Left kidney (tissue), 2 donors: ENCODE results near the gene CYP2B6. TPM values are rescaled to one million over a fixed set of nuclear protein-coding genes. Genes with fewer than 3 reads are reported as not detected.
A peak's percentile ranks its signal among the peaks of the same experiment; 100 is the strongest.
"Not testable (repeated sequence)": the region's sequence is repeated elsewhere in the genome, so short reads cannot be mapped to it uniquely, and the experiment has no call there.

Source experiments
- DNase-seq: peaks from one replicate; pipeline ENCODE4 v3.0.0-alpha.2; 2013
- polyA plus RNA-seq: library from polyadenylated mRNA; unstranded; fragments of 120-200 nt; gene quantifications from one replicate; pipeline ENCODE4 v1.2.1, GENCODE V29; 2013; ENCODE audit not compliant: insufficient read length

The CYP2B6 gene
- polyA plus RNA-seq, 1 donor = 3.6 TPM

DNA sequence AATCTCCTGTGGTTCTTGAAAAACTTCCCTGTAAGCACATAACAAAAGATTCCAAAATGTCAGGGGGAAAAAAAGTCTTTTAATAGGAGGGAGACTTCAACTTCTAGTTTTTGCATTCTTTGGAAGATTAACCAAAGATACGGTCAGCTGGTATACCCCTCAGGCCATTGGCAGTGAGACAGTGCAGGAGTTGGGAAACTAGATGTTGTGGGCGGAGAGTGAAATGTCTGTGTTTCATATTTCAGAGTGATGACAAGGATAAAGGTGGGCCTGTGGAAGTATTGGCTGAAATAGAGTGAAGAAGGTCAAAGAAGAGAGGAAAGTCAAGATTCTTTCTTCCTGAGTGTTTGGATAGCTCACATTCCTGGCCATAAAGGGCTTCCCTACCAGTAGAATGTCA lies 40.8 kb downstream of the CYP2B6 start:
- DNase-seq = no peak

DNA sequence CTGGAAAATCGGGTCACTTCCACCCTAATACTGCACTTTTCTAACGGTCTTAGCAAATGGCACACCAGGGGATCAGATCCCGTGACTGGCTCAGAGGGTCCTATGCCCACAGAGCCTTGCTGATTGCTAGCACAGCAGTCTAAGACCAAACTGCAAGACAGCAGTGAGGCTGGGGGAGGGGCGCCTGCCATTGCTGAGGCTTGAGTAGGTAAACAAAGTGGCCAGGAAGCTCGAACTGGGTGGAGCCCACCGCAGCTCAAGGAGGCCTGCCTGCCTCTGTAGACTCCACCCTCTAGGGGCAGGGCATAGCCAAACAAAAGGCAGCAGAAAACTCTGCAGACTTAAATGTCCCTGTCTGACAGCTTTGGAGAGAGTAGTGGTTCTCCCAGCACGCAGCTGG lies 42.2 kb downstream of the CYP2B6 start:
- not testable (repeated sequence) for DNase-seq

DNA sequence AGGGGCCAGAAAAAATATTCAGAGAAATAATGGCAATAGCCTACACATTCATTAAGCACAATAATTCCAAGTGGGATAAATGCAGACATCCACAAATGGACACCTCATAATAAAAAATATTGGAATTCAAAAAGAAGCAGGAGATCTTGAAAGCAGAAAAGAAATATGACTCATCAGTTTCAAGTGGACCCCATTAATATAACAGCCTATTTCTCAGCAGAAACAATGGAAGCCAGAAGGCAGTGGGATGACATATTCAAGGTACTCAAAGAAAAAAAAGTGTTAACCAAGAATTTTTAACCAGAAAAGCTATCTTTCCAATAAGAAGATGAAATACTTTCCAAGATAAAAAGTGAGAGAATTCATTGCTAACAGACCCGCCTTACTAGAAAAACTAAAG lies 48.7 kb downstream of the CYP2B6 start:
- no peak for DNase-seq

GRCh38 chr19:41045095-41045494 lies 54.0 kb downstream of the CYP2B6 start:
- not testable (repeated sequence) for DNase-seq

- DNase-seq = no peak
Observed at GRCh38 chr19:41050426-41050825, 59.3 kb downstream of the CYP2B6 start.

DNA sequence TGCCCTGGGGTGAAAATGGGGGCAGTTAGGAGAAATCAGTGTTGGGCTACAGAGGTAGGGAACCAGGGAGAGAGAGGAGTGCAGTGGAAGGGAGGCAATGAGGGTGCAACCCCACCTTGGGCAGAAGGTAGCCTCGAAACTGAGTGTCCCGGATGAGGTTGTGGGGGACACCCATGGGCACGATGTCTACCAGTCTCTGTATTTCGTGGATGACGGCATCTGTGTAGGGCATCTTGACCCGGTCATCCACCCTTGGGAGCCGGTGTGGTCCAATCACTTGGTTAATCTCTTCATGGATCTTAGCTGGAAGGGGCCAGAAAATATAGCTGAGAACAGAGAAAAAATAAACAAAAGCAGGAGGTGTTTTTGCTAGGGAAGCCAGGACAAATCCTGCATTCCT lies 61.1 kb downstream of the CYP2B6 start:
- DNase-seq = not testable (repeated sequence)

DNA sequence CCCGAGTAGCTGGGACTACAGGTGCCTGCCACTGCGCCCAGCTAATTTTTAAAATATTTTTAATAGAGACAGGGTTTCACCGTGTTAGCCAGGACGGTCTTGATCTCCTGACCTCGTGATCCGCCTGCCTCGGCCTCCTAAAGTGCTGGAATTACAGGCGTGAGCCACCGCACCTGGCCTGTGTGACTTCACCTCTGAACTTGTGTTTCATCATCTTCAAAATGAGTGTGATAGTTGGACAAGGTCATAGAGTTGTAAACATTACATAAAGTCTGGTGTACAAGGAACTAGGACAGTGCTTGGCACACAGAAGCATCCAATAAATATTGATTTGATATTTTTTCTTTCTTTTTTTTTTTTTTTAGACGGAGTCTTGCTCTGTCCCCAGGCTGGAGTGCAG lies 62.2 kb downstream of the CYP2B6 start:
- not testable (repeated sequence) for DNase-seq

DNA sequence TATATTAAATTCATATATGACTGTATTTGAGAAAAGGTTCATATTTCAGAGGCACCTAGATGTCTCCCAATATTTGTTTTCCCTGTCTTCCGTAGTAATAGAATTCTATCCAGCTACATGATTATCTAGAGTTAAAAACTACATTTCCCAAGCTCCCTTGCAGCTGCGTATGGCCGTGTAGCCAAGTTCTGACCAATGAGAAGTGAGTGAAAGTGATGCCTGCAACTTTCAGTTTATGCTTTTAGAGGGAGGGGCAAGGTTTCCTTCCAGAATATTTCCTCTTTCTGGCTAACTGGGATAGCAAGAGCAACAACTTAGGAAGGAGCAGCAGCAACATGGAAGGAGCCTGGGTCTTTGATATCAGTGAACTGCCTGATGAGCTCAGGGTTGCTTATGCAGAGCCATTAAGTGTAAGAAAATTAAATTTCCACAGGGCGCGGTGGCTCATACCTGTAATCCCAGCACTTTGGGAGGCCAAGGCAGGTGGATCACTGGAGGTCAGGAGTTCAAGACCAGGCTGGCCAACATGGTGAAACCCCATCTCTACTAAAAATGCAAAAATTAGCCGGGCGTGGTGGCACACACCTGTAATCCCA lies 74.0 kb downstream of the CYP2B6 start:
- DNase-seq = peak; percentile 0

Other genes with a start within 250 kb of the CYP2B6 start
- 18.5 TPM for gene ACTMAP, start 240.8 kb upstream of the CYP2B6 start, polyA plus RNA-seq
- 117 TPM for gene SNRPA, start 240.1 kb upstream of the CYP2B6 start, polyA plus RNA-seq
- gene MIA, start 215.8 kb upstream of the CYP2B6 start, polyA plus RNA-seq = 4.2 TPM
- gene RAB4B, start 213.0 kb upstream of the CYP2B6 start, polyA plus RNA-seq = 8.8 TPM
- gene EGLN2, start 192.1 kb upstream of the CYP2B6 start, polyA plus RNA-seq = 59.5 TPM
- 0.35 TPM for gene CYP2A6, start 140.8 kb upstream of the CYP2B6 start, polyA plus RNA-seq
- 0.40 TPM for gene CYP2A7, start 109.1 kb upstream of the CYP2B6 start, polyA plus RNA-seq
- not detected for gene CYP2A13, start 97.2 kb downstream of the CYP2B6 start, polyA plus RNA-seq
- 0.28 TPM for gene CYP2F1, start 123.2 kb downstream of the CYP2B6 start, polyA plus RNA-seq
- 0.52 TPM for gene CYP2S1, start 201.9 kb downstream of the CYP2B6 start, polyA plus RNA-seq
- 35.4 TPM for gene AXL, start 227.9 kb downstream of the CYP2B6 start, polyA plus RNA-seq